ENCODE results near the gene TARBP2.

The TARBP2 gene, protein sequence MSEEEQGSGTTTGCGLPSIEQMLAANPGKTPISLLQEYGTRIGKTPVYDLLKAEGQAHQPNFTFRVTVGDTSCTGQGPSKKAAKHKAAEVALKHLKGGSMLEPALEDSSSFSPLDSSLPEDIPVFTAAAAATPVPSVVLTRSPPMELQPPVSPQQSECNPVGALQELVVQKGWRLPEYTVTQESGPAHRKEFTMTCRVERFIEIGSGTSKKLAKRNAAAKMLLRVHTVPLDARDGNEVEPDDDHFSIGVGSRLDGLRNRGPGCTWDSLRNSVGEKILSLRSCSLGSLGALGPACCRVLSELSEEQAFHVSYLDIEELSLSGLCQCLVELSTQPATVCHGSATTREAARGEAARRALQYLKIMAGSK

DNA sequence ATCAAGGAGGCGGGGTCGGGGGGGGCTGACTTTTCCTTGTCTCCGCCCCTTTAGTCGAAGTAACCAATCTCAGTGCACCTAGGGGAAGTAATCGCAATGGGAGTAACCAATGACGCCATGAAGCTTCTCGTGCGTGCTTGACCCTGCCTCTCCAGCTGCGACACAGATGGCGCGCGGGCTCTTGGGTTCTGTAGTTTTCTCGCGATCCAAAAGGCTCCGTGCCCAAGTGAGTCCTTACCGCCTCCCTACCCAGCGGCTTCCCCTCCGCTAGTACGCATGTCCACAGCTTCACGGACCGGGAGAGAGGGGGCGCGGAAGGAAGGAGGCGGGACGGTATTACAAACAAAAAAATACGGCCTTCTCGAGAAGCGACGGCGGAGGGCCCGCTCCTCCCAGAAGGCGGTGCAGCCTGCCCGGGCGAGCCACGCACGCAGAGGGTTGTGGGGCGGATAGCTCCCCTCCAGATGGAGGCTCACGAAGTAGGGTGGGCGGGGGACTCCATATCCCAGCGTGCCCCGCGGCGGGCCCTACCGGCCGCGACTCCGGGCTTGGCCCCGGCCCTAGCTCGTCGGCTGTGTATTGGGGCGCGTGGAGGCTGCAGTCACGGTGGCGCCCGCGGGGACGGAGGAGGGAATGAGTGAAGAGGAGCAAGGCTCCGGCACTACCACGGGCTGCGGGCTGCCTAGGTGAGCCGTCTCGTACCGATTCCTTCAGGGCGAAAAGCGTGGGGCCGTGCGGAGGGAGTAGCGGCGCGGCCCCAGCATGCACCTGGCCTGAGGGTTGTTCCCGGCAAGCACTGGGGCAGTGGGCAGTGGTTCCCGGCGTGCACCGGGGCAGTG is at the start of gene TARBP2:
TSS of gene TARBP2 (plus strand) at position 508 of the 839 bp plus-strand sequence. CDS start at position 634, 126 bp downstream.
- peak; percentile 94 to 96 for DNase-seq (ENCODE audit: low read depth in 2 of 2)

DNA sequence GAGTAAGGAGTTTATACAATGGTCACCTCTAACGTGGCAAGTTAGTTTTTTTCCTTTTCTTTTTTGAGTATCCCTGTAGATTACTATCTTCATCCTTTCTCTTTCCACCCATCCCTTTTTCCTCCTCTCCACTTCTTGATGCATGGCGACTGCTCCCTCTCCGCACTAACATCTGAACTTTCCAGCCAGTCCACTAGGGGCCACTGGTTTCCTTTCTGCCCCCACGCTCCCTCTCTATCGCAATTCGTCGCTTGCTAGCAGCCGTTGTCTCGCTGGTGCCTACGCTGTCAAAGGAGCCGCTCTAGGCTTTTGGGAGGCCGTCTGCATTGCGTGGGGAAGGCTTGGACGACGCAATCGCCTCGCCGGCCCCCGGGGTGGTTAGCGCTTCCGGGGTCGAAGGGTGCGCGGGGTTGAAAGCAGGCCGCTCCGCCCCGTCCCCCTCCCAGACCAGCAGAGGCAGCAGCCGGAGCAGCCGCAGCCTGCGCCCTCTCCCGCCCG is 49.4 kb upstream of the TARBP2 start, which contains the start of gene PCBP2:
TSS of gene PCBP2 (plus strand) at position 442 of the 498 bp plus-strand sequence. CDS start 2,699 bp downstream, outside the sequence.
- peak; percentile 96 to 98 for DNase-seq (ENCODE audit: low read depth in 2 of 2)

DNA sequence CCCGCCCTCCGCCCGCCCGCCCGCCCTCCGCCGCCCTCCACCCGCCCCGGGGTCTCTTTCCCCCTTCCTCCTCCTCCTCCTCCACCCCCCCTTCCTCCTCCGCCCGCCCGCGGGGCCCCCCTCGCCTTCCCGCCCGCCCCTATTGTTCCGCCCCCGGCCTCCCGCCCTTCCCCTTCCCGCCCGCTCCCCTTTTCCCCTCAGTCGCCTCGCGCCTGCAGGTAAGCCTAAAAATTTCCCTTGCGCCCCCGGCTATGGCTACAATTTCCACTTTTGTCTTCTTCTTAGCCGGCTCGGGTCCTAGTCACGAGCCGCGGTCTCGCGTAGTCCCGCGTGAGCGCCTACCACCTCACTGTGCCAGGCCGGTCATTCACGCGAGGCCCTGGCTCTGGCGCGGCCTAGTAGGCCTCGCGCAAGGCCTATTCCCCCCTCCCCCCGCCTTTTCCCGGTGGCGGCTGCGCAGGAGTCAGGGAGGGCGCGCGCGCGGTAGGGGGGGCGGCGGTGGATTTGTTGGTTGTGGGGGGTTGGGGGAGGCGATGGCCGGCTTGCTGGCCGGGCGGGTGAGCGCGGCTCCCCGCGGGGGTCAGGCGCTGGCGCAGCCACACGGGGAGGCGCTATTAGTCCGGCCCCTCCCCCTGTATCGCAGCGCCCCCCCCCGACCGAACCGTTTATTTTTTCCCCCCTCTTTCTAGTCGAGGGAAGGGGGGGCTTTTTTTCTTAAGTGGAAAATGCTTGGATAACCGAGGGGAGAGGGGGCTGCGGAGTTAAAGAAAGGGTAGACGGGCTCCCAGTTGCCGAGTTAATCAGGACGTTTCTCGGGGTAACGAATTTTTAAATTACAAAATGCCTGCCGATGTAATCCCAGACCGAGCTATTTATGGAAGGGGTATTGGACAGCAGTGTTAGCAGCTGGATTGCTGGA is 48.7 kb upstream of the TARBP2 start:
- peak; percentile 55 to 58 for DNase-seq (ENCODE audit: low read depth in 2 of 2)

DNA sequence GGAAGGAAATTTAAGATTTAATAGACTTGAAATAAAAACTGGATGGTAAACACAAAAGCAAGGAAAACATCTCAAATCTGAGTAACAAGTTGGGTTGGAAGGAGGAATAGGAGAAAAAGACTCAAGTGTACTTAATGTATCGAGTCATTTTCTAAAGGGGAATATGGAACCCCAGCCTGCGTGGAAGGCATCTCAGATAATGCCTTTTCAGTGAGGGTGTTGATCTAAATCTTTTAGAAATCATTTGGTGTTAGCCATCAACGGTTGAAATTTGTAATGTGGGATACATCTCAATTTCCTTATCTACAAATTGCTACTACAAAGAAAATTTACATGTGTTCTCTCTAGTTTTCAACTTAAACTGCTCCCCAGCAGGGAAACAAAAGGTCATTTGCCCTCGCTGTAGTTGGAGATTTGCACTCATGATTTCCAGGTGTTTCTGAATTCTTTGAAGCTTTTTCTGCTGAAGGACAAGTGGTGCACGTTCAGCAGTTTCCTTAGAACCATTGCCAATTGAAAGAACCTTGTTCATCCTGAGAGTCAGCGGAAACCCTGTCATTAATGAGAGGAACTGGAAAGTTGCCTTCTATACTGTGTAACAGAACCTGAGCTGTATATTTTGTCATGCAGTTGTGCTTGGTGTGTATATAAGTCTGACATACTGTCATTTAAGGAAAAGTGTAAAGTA is 47.0 kb upstream of the TARBP2 start:
- no peak for DNase-seq (ENCODE audit: low read depth in 2 of 2)

DNA sequence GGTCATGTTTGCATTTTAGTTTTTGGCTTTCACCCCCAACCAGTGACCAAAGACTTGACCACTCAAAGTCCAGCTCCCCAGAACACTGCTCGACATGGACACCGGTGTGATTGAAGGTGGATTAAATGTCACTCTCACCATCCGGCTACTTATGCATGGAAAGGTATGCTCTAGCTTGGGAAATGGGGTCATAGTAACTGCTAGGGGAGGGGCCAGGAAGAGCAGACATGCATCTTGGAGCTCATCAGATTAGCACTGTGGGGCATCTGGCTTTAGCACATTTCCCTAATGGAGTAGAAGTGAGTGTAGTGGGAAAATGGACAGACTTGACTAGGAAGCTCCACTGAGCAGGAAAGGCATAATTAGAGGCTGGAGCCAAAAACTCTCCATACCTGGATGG is 46.4 kb upstream of the TARBP2 start:
- DNase-seq (ENCODE audit: low read depth in 2 of 2) = no peak

DNA sequence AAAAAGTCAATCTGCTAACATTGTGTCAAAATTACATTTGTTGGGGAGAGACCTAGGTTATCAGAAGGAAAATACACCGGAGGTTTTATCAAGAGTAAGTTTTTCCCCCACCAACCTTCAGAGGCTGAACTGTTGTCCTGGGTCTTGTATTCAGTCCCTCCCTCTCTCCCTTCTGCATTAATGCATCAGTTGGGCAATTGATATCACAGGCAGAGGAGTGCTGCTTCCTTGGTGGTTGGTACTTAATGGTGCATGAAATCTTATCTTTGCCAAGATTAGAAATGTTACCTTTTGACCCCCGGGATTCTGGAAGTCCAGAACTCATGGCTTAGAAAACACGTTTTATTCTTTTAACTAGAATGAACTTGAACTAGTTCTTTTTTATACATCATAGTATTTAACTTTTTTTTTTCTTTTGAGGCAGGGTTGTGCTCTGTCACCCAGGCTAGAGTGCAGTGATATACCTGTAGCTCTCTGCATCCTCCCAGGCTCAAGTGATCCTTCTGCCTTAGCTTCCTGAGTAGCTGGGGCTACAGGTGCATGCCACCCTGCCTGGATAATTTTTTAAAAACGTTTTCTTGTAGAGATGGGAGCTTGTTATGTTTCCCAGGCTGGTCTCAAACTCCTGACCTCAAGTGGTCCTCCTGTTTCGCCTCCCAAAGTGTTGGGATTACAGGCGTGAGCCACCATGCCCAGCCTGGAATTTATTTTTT is 44.3 kb upstream of the TARBP2 start:
- DNase-seq (ENCODE audit: low read depth in 2 of 2) = no peak

DNA sequence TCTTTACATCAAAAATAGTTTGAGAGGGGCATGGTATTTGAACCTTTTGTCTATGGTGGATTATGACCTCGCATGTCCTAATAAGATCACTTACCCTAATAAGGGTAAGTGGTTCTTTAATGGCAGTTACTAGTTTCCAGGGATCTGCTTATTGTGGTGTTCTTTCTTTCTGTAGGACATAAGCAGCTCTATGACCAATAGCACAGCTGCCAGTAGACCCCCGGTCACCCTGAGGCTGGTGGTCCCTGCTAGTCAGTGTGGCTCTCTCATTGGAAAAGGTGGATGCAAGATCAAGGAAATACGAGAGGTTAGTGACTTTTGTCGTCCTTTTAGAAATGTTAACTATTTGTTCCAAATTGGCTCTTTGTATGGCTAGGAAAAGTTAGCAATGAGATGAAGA is 42.0 kb upstream of the TARBP2 start:
- DNase-seq (ENCODE audit: low read depth in 2 of 2) = no peak

DNA sequence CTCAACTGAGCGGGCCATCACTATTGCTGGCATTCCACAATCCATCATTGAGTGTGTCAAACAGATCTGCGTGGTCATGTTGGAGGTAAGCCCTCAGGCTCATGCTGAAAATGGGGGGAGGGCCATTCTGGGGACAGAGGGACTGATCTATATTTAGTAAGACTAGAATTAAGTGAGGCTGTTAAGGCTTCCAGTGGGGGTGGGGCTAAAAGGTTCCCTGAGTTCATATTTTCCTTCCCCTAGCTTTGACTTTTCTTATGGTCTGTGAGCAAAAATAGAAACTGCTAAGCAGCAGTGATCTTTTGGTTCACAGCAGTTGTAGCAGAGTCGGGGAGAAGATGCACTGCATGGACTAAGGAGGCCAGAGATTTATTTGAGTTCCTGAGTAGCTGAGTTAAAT is 40.0 kb upstream of the TARBP2 start:
- no peak for DNase-seq (ENCODE audit: low read depth in 2 of 2)

DNA sequence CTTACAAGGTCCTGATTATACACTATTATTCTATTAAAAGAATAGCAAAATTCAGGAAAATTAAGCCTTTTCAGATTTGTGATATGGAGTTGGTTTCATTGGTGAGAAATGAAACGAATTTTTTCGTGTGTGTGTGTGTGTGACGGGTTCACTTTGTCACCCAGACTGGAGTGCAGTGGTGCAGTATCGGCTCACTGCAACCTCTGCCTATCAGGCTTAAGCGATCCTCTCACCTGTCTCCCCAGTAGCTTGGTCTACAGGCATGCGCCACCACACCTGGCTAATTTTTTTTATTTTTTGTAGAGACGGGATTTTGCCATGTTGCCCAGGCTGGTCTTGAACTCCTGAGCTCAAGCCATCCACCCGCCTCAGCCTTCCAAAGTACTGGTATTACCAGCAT is 39.5 kb upstream of the TARBP2 start:
- DNase-seq (ENCODE audit: low read depth in 2 of 2) = no peak

DNA sequence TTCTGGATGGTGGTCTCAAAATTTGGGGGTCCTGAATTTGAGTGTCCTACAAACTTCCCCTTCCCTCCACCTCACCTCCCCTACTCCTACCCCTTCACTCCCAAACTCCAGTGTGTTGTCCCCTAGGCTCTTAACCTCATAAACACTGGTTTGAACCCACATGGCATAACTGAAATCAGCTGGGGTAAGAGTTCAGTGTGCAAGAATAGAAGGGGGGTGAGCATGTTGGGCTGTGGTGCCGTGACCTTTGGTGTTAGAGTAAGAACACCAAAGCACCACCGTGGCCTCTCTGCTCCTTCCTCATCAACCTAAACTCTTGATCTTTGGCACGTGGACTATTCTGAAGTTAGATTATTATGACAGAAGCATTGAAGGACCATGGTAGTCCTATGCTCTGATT is 38.1 kb upstream of the TARBP2 start:
- no peak for DNase-seq (ENCODE audit: low read depth in 2 of 2)

DNA sequence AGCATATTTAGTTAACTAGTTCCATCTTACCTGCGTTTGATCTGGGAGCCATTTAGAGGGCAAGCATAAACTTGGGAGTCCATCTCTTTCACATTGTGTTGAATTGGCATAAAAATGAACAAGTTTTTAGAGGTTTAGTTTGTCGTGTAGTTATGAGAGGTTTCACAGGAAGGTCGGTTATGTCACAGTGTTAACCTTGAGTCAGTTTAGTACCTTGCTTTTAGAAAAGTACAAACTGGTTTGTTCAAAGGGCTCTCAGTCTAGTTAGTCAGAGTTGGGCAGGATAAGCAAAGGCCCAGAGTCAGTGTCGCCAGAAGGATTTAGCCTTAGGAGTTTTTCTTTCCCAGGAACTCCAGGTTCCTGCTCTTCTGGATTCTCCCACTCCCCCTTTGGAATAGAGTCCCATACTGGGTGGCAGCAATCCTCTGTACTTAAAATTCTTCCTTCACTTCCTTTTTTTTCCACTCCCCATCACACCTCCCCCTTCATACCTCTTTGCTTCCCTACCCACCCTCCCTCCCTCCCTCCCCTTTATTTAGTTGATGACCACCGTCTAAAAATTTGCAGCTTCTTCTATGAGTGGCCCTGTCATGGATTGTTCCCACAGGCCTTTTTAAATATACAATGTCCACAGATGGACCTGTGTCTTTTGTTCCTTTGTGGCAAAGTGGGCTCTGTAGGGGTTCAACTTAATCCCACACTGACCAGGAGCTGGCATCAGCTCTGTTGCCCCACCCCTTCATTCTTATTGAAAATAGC is 37.1 kb upstream of the TARBP2 start:
- no peak for DNase-seq (ENCODE audit: low read depth in 2 of 2)

DNA sequence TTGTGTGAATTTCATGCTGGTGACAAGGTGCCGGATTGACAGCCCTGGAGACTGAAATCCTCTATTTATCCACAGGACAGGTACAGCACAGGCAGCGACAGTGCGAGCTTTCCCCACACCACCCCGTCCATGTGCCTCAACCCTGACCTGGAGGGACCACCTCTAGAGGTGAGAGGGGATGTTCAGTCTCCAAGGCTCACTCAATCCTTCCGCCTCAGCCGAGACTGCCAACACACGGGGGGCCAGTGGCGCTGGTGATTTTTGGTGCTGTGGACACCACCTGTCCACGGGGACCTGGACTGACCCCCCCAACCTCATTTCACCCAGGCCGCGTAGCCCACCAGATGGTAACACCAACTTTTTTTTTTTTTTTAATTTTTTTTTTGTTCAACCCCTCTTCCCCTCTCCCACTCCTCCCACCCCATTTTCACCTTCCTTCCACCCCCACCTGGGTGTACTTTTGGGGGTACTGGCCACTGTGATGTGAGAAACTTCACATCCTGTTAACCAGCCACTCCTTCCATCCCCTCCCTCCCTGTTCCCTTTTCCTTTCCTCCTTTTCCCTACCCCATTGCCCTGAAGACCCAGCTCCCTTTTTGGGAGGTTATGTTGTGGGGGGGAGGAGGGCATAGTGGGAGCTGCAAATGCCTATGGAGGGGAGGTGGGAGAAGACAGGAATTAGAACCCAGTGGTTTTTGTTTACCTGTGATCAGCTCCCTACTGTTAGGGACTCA is 36.2 kb upstream of the TARBP2 start:
- no peak for DNase-seq (ENCODE audit: low read depth in 2 of 2)

DNA sequence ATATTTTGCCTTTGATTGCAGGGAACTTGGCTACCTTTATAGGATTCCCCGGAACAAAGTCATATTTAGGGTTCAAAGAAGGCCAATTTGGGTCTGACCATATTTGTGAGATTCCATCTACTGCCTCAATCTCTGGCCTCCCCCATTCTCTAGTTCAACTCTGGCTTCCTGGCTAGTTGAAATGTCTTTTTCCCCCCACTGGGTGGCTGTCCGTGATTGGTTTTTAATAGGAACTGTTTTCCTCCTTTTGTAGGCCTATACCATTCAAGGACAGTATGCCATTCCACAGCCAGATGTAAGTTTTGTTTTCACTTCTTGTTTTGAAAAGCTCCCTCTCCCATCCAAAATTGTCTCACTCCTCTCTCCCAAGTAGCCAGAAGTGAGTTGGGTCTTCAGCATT is 35.4 kb upstream of the TARBP2 start:
- no peak for DNase-seq (ENCODE audit: low read depth in 2 of 2)

DNA sequence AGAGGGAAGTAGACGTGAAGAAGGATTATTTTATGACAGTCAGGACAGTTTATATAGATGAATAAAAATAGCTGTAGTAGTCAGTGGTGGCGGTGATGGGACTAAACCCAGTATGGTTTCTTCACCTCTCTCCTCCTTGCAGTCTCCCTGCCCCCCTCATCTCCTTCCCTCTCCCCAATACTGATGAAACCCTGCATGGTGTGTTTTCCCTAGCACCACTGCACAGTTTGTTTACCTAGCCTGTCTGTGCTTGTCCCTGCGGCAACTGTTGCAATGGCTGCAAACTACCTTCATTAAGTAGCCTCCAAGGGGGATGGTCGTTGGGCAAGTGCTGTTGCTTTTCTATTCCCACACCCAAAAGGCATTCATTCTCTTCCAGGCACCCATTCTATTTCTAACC is 34.4 kb upstream of the TARBP2 start:
- no peak for DNase-seq (ENCODE audit: low read depth in 2 of 2)

DNA sequence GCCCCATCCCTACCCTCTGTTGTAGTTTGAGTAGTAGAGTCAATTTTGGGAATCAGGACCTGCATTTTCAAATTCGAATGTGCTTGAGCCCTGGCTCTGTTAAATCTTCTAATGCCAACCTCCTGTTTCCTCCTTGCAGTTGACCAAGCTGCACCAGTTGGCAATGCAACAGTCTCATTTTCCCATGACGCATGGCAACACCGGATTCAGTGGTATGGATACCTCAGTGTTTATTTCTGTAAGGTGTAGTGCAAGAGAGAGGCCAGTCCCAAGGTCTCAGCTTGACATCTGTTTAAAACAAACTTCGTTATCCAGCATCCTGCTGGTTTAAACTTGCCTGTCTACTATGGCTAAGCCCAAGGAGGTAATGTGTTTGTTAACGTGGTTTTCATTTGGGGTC is 34.0 kb upstream of the TARBP2 start:
- no peak for DNase-seq (ENCODE audit: low read depth in 2 of 2)

DNA sequence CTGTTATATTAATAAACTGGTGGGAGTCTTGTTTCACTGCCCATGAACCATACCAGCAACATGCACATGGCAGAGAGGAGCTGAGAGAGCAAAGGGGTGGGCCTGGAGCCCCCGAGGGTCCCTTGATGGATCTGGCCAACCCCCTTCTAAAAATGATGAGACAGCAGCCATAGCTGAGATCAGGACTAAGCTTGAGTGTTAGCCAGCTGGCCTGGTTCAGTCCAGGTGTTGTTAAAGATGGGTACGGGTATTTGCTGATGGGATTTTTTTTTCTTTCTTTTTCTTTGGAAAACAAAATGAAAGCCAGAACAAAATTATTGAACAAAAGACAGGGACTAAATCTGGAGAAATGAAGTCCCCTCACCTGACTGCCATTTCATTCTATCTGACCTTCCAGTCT is 33.2 kb upstream of the TARBP2 start:
- DNase-seq (ENCODE audit: low read depth in 2 of 2) = no peak

DNA sequence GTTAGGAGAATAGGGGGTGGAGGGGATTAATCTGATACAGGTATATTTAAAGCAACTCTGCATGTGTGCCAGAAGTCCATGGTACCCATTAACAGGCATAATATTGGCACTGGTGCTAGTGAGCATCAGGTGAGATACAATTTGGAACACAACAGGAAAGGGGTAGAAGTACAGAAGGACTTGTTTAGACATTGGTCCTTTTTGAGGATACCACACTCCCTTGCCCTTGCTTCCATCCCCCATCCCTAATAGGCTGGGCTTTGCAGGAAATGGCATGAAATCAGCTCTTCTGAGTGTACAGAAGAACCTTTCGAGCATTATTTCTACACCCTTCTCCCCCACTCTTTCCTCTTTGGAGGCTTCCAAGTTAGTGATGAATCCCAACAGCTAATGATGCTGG is 32.8 kb upstream of the TARBP2 start:
- no peak for DNase-seq (ENCODE audit: low read depth in 2 of 2)

DNA sequence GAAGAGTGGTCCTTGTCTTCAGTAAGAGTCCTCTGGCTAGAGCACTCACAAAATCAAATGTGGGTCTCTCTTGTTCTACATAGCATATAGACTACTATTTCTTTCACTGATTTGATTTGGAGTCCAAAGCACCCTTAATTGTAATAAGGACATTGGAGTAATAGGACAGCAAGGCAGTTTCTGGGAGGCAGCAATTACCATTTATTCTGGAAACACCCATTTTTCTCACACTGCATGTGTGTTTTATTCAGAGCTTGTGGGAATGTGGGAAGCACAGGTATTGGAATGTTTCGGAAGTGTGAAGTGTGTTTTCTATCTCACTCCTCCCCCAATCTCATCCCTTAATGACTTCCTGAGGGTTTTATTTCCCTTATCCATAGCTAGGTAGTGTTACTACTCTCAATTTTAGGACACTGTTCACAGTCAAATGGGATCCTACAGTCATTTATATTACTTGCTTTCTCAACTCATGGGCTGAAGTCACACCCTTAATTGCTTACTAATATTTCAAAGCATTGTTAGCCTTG is 29.0 kb upstream of the TARBP2 start:
- no peak for DNase-seq (ENCODE audit: low read depth in 2 of 2)

DNA sequence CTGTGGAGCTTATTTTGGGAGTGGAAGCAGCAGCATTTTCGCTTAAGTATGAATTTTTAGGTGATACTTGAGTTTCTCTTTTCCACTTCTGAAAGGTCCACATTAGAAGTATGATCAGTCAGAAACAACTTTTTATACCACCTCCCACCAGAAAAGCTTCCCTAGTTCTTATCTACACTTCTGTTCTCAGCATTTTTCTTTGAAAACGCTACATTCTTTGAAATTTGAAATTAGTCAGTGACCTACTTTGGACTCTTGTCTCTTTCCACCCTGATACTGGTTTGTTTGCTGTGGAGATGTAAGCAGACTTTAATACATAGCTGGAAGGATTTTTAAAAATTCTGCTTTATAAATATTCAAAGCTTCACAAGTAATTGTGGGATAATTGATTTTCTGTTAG is 27.0 kb upstream of the TARBP2 start:
- no peak for DNase-seq (ENCODE audit: low read depth in 2 of 2)
